Fibroblast of mammary gland (primary cell): ENCODE results near the gene SPC25.

ENCODE experiments used
- DNase-seq: peaks from one replicate; pipeline ENCODE4 v3.0.0-alpha.2; 2010; ENCODE audit warnings: low read depth
- H3K4me3 ChIP-seq: 2 replicates; pipeline ENCODE4 v1.5.1; 2011; ENCODE audit warnings: low read depth, mild to moderate bottlenecking, low read length, moderate library complexity; ENCODE audit not compliant: control insufficient read depth
- CTCF ChIP-seq: conservative IDR thresholded peaks from 2 replicates; pipeline ENCODE4 v1.5.1; 2011; ENCODE audit warnings: low read depth, low read length, inconsistent platforms; ENCODE audit not compliant: control insufficient read depth, insufficient read depth

Gene SPC25

GRCh38 chr2:168913495-168913894 is 23.3 kb upstream of the SPC25 start:
- TF ChIP-seq CTCF = no peak
- H3K4me3 ChIP-seq = no peak overlapping the region
- no peak for DNase-seq

GRCh38 chr2:168912901-168913369 is 22.7 kb upstream of the SPC25 start:
- no peak for TF ChIP-seq CTCF
- DNase-seq = peak; percentile 17
- peak overlapping the region; percentile 23 for H3K4me3 ChIP-seq

GRCh38 chr2:168912466-168912865 is 22.2 kb upstream of the SPC25 start:
- no peak overlapping the region for H3K4me3 ChIP-seq
- no peak for TF ChIP-seq CTCF
- no peak for DNase-seq

GRCh38 chr2:168910330-168910729 is 20.1 kb upstream of the SPC25 start:
- TF ChIP-seq CTCF = no peak
- no peak overlapping the region for H3K4me3 ChIP-seq
- no peak for DNase-seq

- TF ChIP-seq CTCF = no peak
- no peak overlapping the region for H3K4me3 ChIP-seq
- DNase-seq = no peak
Measured at GRCh38 chr2:168907940-168908662, 17.9 kb upstream of the SPC25 start.

- no peak for DNase-seq
- no peak overlapping the region for H3K4me3 ChIP-seq
- no peak for TF ChIP-seq CTCF
Measured at GRCh38 chr2:168904358-168904757, 14.1 kb upstream of the SPC25 start.
